ENCODE measurements around the gene COL4A1. TPM values are rescaled to one million over a fixed set of nuclear protein-coding genes. Genes with fewer than 3 reads are reported as not detected.
A peak's percentile ranks its signal among the peaks of the same experiment; 100 is the strongest.

The COL4A1 gene
- total RNA-seq, 2 donors from 2014 or later = 27.0 to 97.0 TPM

- intact Hi-C loops (cut with DNase I) = loop anchor here (2.0 kb wide), 1 partner anchor 191 kb away; no protein-coding TSS in a partner anchor
- TF ChIP-seq CTCF (IDR thresholded peaks at IDR 0.05) = no peak
- Histone ChIP-seq H3K27ac (no peak overlapping the region), H3K36me3 (no peaks in the 10 kb centered on the region), H3K4me1 (no peaks in the 10 kb centered on the region), H3K4me3 (no peak overlapping the region), H3K27me3 (no peaks in the 10 kb centered on the region), H3K9ac (ENCODE audit: low read depth in 2 of 2, low read length in 2 of 2) (peak overlapping the region in 1 of 2 donors; percentile 26), H3K9me3 (no peaks in the 10 kb centered on the region)
- DNase-seq = no peak
Observed at GRCh38 chr13:110221406-110222117, 85.4 kb downstream of the COL4A1 start.

- intact Hi-C loops (cut with DNase I) = no loop called here
Observed at GRCh38 chr13:110220471-110220870, 86.5 kb downstream of the COL4A1 start.

GRCh38 chr13:110218581-110219201, 88.3 kb downstream of the COL4A1 start:
- intact Hi-C loops (cut with DNase I) = no loop called here
- no peak for DNase-seq
- no peak overlapping the region for H3K27ac ChIP-seq

More at GRCh38 chr13:110220471-110220870, 86.5 kb downstream of the COL4A1 start:
- H3K27ac ChIP-seq = no peak overlapping the region
- H3K9ac ChIP-seq (ENCODE audit: low read depth in 2 of 2, low read length in 2 of 2) = no peak overlapping the region
- no peaks in the 10 kb centered on the region for H3K27me3 ChIP-seq
- no peak for TF ChIP-seq CTCF (IDR thresholded peaks at IDR 0.05)
- H3K4me1 ChIP-seq = no peaks in the 10 kb centered on the region
- H3K4me3 ChIP-seq = no peak overlapping the region
- no peak for DNase-seq
- H3K9me3 ChIP-seq = no peaks in the 10 kb centered on the region
- H3K36me3 ChIP-seq = no peaks in the 10 kb centered on the region

GRCh38 chr13:110217811-110218210, 89.1 kb downstream of the COL4A1 start:
- intact Hi-C loops (cut with DNase I) = no loop called here
- H3K9ac ChIP-seq (ENCODE audit: low read depth in 2 of 2, low read length in 2 of 2) = no peak overlapping the region
- no peak for DNase-seq
- no peak overlapping the region for H3K4me3 ChIP-seq
- H3K36me3 ChIP-seq = no peaks in the 10 kb centered on the region
- TF ChIP-seq CTCF (IDR thresholded peaks at IDR 0.05) = no peak
- H3K9me3 ChIP-seq = no peaks in the 10 kb centered on the region
- H3K27me3 ChIP-seq = no peaks in the 10 kb centered on the region
- no peaks in the 10 kb centered on the region for H3K4me1 ChIP-seq
- H3K27ac ChIP-seq = no peak overlapping the region

More at GRCh38 chr13:110218581-110219201, 88.3 kb downstream of the COL4A1 start:
- Histone ChIP-seq H3K9me3 (no peaks in the 10 kb centered on the region), H3K36me3 (no peaks in the 10 kb centered on the region), H3K9ac (ENCODE audit: low read depth in 2 of 2, low read length in 2 of 2) (peak overlapping the region in 1 of 2 donors; percentile 24), H3K4me1 (no peaks in the 10 kb centered on the region), H3K27me3 (no peaks in the 10 kb centered on the region), H3K4me3 (no peak overlapping the region)
- no peak for TF ChIP-seq CTCF (IDR thresholded peaks at IDR 0.05)

- DNase-seq = no peak
- intact Hi-C loops (cut with DNase I) = no loop called here
- H3K4me3 ChIP-seq = no peak overlapping the region
- H3K9me3 ChIP-seq = no peaks in the 10 kb centered on the region
- TF ChIP-seq CTCF (IDR thresholded peaks at IDR 0.05) = no peak
- H3K27ac ChIP-seq = no peak overlapping the region
- H3K9ac ChIP-seq (ENCODE audit: low read depth in 2 of 2, low read length in 2 of 2) = no peak overlapping the region
- H3K4me1 ChIP-seq = no peaks in the 10 kb centered on the region
- H3K27me3 ChIP-seq = no peaks in the 10 kb centered on the region
- no peaks in the 10 kb centered on the region for H3K36me3 ChIP-seq
Observed at GRCh38 chr13:110217085-110217484, 89.9 kb downstream of the COL4A1 start.

Measured in colonic mucosa (tissue), 4 donors.